GM12878 (cell line): ENCODE data around the gene MS4A14. TPM values are rescaled to one million over a fixed set of nuclear protein-coding genes. Genes with fewer than 3 reads are reported as not detected.

Experiments
- ATAC-seq: fragments of 200-7000 bp; cut with Tn5 transposase; 3 replicates; pipeline ENCODE4 v1.9.1; 2020; ENCODE audit warnings: mild to moderate bottlenecking, moderate library complexity
- BruUV-seq: library from RNA; stranded (reverse); fragments of 400-500 nt; replicated peaks from 2 replicates; lab custom pipeline; 2021; lab: Mats Ljungman, UMichigan
- CTCF ChIA-PET: fragments of 300-600 bp; sonication (Branson Sonifier 250); formaldehyde crosslinking; extraction: SDS; loops from one replicate; lab custom pipeline; 2021; ENCODE audit warnings: inconsistent platforms; lab: Yijun Ruan, JAX
- POLR2A ChIA-PET: fragments of 350-600 bp; formaldehyde crosslinking; extraction: SDS; loops from one replicate; lab custom pipeline; 2021; ENCODE audit warnings: inconsistent platforms; lab: Charles Lee
- RAD21 ChIA-PET: fragments of 300-600 bp; sonication (Branson Sonifier 250); formaldehyde crosslinking; loops from one replicate; lab custom pipeline; 2023; ENCODE audit warnings: antibody characterized with exemption; ENCODE audit not compliant: unreplicated experiment; lab: Charles Lee
- SMC1A ChIA-PET: fragments of 300-600 bp; sonication (Branson Sonifier 250); formaldehyde crosslinking; loops from one replicate; lab custom pipeline; 2023; ENCODE audit not compliant: unreplicated experiment, uncharacterized antibody; lab: Charles Lee
- DNase-seq: peaks from one replicate; pipeline ENCODE4 v3.0.0-alpha.2; 2011; ENCODE audit warnings: low read depth, low spot score
- FAIRE-seq: peaks from 3 replicates; lab custom pipeline; 2011; peaks lifted over from hg19 to GRCh38; lab: Jason Lieb, UNC
- H2AFZ ChIP-seq: 2 replicates; pipeline ENCODE4 v1.6.0; 2011; ENCODE audit warnings: low read depth, low read length, control low read depth; ENCODE audit not compliant: control insufficient read depth
- H3K27ac ChIP-seq: 2 replicates; pipeline ENCODE4 v1.5.1; 2011; ENCODE audit warnings: control low read depth; ENCODE audit not compliant: control insufficient read depth, insufficient read depth
- H3K27me3 ChIP-seq, 2 experiments: replicated peaks in 1 of 2; 2 replicates each; pipeline versions ENCODE4 v1.6.0 to v1.6.1; 2011; ENCODE audit warnings: low read length in 1 of 2; ENCODE audit not compliant: control insufficient read depth in 2 of 2, insufficient read depth in 2 of 2
- H3K36me3 ChIP-seq, 2 experiments: 2 replicates each; pipeline ENCODE4 v1.5.1; 2011; ENCODE audit warnings: low read length in 1 of 2; ENCODE audit not compliant: control insufficient read depth in 2 of 2, insufficient read depth in 2 of 2
- H3K4me1 ChIP-seq: 2 replicates; pipeline ENCODE4 v1.6.1; 2011; ENCODE audit warnings: mild to moderate bottlenecking, low read length, moderate library complexity, mixed read lengths; ENCODE audit not compliant: control insufficient read depth, insufficient read depth
- H3K4me2 ChIP-seq: 2 replicates; pipeline ENCODE4 v1.6.0; 2011; ENCODE audit warnings: control low read depth; ENCODE audit not compliant: control insufficient read depth, insufficient read depth
- H3K4me3 ChIP-seq: fragments of 200-600 bp; sonication (generic); 2 replicates; pipeline ENCODE4 v1.5.1; 2016
- H3K79me2 ChIP-seq: 2 replicates; pipeline ENCODE4 v1.6.0; 2011; ENCODE audit warnings: low read length; ENCODE audit not compliant: control insufficient read depth, insufficient read depth
- H3K9ac ChIP-seq: 2 replicates; pipeline ENCODE4 v1.8.0; 2011; ENCODE audit warnings: low read length, control low read depth, mixed read lengths; ENCODE audit not compliant: control insufficient read depth, insufficient read depth
- H3K9me3 ChIP-seq: replicated peaks from 3 replicates; pipeline ENCODE4 v1.5.1; 2011; ENCODE audit warnings: mild to moderate bottlenecking, low read length; ENCODE audit not compliant: control insufficient read depth, insufficient read depth
- H4K20me1 ChIP-seq: 2 replicates; pipeline ENCODE4 v1.6.0; 2011; ENCODE audit not compliant: control insufficient read depth, insufficient read depth
- CBX5 ChIP-seq: sonication (generic); IDR thresholded peaks from 2 replicates; pipeline ENCODE4 v1.6.1; 2016; ENCODE audit warnings: low read depth, moderate library complexity, mild to moderate bottlenecking, inconsistent platforms
- IKZF2 ChIP-seq, 2 experiments: fragments of 450-650 bp; IDR thresholded peaks; 2 replicates each; pipeline ENCODE4 v1.6.1; 2017; ENCODE audit warnings: mild to moderate bottlenecking in 2 of 2, moderate library complexity in 2 of 2
- PAX5 ChIP-seq: IDR thresholded peaks from 2 replicates; pipeline ENCODE4 v1.6.1; 2011; ENCODE audit warnings: low read depth, low read length, borderline replicate concordance
- WGBS: methylation state at CpG from one replicate; pipeline ENCODE4 v1.1.6; 2016; ENCODE audit warnings: low lambda C conversion rate; ENCODE audit not compliant: insufficient replicate concordance, insufficient coverage; ENCODE audit errors: missing lambda C conversion rate; 5-methylcytosine and 5-hydroxymethylcytosine counted together
- in situ Hi-C: fragments of 300-500 bp; cut with MboI; formaldehyde crosslinking; loops from 9 replicates; pipeline ENCODE4 v1.14.3; 2018; ENCODE audit warnings: mixed read lengths
- intact Hi-C: fragments of 100-400 bp; cut with micrococcal nuclease; formaldehyde crosslinking; loops from one replicate; pipeline ENCODE4 v1.14.2; 2022; ENCODE audit not compliant: unreplicated experiment
- polyA plus RNA-seq, 11 experiments: library from polyadenylated mRNA; depleted of rRNA in 4 of 11; unstranded in 6 of 11; stranded (reverse) in 5 of 11; fragments of >200 nt; fragmentation: Nextera tagmentation in 4 of 11; fragmentation: Illumina TruSeq in 1 of 11; extraction: Ambion mirVana in 4 of 11; extraction: Trizol in 1 of 11; gene quantifications; 1 replicate in 1 of 11; 2 replicates in 10 of 11; pipeline versions ENCODE4 v1.2.1 to v1.2.3, GENCODE V29; 2011 to 2016; ENCODE audit warnings: inconsistent platforms in 2 of 11, missing spikeins in 2 of 11, low read depth in 1 of 11
- total RNA-seq, 4 experiments: library from RNA; depleted of rRNA in 3 of 4; stranded (reverse); fragments of >200 nt in 3 of 4; fragmentation: Illumina TruSeq in 1 of 4; extraction: Trizol in 1 of 4; gene quantifications; 2 replicates each; pipeline versions ENCODE4 v1.2.1 to v1.2.3, GENCODE V29; 2013 to 2021
- TF ChIP-seq, protein P1 (sequence below): IDR thresholded peaks from 2 replicates; pipeline ENCODE4 v1.6.1; 2012; ENCODE audit warnings: low read depth, low read length, improper control_type of control experiment
- TF ChIP-seq, protein P2 (sequence below): fragments of 450-650 bp; IDR thresholded peaks from 2 replicates; pipeline ENCODE4 v1.6.1; 2018; ENCODE audit warnings: mild to moderate bottlenecking, low read depth, moderate library complexity; ENCODE audit not compliant: partially characterized antibody

The MS4A14 gene
- total and polyA plus RNA-seq, 10 of the 15 experiments (the other 5 are each of a cell fraction or from before 2014, with no cell fraction given) = 0.13 to 1.0 (median 0.63) TPM; not detected in 1

DNA sequence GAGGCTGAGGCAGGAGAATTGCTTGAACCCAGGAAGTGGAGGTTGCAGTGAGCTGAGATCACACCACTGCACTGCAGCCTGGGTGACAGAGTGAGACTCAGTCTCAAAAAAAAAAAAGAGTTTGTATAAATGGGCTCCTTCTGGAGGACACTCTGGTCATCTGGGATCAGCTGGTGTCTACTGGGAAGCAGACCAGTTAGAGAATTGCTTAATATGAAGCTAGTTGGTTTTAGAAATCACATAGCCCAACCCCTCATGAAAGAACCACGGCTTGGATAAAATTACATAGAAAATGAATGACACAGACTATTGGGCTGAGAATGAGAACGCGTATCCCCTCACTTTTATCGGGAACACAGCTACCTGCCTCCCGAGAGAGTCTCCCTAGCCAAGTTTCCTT, 3.2 kb upstream of the MS4A14 start:
- H3K79me2 ChIP-seq = no peaks in the 10 kb centered on the region
- H2AFZ ChIP-seq = no peak overlapping the region
- ChIA-PET SMC1A (interaction anchor here (0.9 to 1.6 kb wide), 3 partner anchors 15 to 64 kb away, joined by 3 to 4 read pairs (median 3); partner anchors contain the start of gene MS4A7), CTCF (interaction anchor here (1.0 to 1.1 kb wide), 2 partner anchors 26 to 30 kb away, joined by 3 to 4 read pairs; no protein-coding TSS in a partner anchor), RAD21 (interaction anchor here (0.8 to 1.1 kb wide), 2 partner anchors 13 to 63 kb away, joined by 3 read pairs; partner anchors contain the start of gene MS4A1), POLR2A (interaction anchor here (0.7 to 1.5 kb wide), 3 partner anchors 10 to 64 kb away, joined by 3 read pairs; no protein-coding TSS in a partner anchor)
- TF ChIP-seq, protein P1, sequence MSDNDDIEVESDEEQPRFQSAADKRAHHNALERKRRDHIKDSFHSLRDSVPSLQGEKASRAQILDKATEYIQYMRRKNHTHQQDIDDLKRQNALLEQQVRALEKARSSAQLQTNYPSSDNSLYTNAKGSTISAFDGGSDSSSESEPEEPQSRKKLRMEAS = no peak
- no peak for FAIRE-seq
- no peaks in the 10 kb centered on the region for H3K36me3 ChIP-seq
- H3K9me3 ChIP-seq = peaks cover 7% of the 10 kb centered on the region; the same call in 2 of the 3 replicates
- no peak overlapping the region for H3K4me2 ChIP-seq
- ATAC-seq = no peak
- in situ Hi-C loops (no loop called here), intact Hi-C loops (no loop called here)
- H3K9ac ChIP-seq = no peak overlapping the region
- peaks cover 35% of the 10 kb centered on the region for H3K4me1 ChIP-seq
- H3K27ac ChIP-seq = no peak overlapping the region
- H3K4me3 ChIP-seq = no peak overlapping the region
- DNase-seq = no peak
- 80% methylated on average over 5 of the region's 5 CpGs for WGBS
- BruUV-seq = no TSS peak
- H3K27me3 ChIP-seq = no peaks in the 10 kb centered on the region
- no peaks in the 10 kb centered on the region for H4K20me1 ChIP-seq

DNA sequence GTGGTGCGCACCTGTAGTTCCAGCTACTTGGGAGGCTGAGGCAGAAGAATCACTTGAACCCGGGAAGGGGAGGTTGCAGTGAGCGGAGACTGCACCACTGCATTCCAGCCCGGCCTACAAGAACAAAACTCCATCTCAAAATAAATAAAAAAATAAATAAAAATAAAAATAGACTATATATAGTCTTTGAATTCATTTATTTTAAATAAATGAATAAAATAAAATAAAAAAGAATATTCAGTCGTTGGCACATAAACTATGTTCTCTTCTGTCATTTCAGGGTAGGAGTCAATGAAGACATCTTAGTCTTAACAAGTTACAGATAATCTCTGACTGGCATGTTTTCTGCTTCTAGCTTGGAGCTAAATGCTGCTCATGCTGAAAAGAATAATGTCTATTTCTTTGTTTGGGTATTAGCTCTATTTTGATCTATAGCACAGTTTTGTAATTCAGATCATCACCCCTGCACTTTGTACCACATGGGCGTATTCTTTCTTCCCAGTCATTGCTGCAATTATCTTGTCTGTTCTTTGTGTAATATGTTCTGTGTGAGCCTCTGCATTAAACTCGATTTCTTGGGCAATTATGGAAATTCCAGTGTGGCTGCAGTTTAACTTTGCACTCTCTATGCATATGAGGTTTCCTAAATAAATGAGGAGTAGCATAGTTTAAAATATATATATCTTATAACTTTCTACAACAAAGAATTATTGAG, 1.4 kb upstream of the MS4A14 start:
- in situ Hi-C loops (no loop called here), intact Hi-C loops (no loop called here)
- FAIRE-seq (no peak), DNase-seq (no peak), ATAC-seq (no peak)
- ChIA-PET SMC1A (interaction anchor here (1.3 kb wide), 1 partner anchor 11 kb away, joined by 3 read pairs; no protein-coding TSS in a partner anchor), POLR2A (no interaction called here), CTCF (no interaction called here), RAD21 (interaction anchor here (0.9 to 1.2 kb wide), 2 partner anchors 31 to 62 kb away, joined by 3 read pairs; no protein-coding TSS in a partner anchor)
- Histone ChIP-seq H3K4me2 (no peak overlapping the region), H3K4me1 (peaks cover 23% of the 10 kb centered on the region), H2AFZ (no peak overlapping the region), H3K27ac (no peak overlapping the region), H3K79me2 (no peaks in the 10 kb centered on the region), H4K20me1 (no peaks in the 10 kb centered on the region), H3K4me3 (no peak overlapping the region), H3K9ac (no peak overlapping the region), H3K27me3 (no peaks in the 10 kb centered on the region), H3K9me3 (peaks cover 3% of the 10 kb centered on the region; the same call in 2 of the 3 replicates), H3K36me3 (no peaks in the 10 kb centered on the region)
- TF ChIP-seq CBX5 (no peak), PAX5 (no peak), IKZF2 (IDR thresholded peaks at IDR 0.05) (no peak)
- TF ChIP-seq, protein P2, sequence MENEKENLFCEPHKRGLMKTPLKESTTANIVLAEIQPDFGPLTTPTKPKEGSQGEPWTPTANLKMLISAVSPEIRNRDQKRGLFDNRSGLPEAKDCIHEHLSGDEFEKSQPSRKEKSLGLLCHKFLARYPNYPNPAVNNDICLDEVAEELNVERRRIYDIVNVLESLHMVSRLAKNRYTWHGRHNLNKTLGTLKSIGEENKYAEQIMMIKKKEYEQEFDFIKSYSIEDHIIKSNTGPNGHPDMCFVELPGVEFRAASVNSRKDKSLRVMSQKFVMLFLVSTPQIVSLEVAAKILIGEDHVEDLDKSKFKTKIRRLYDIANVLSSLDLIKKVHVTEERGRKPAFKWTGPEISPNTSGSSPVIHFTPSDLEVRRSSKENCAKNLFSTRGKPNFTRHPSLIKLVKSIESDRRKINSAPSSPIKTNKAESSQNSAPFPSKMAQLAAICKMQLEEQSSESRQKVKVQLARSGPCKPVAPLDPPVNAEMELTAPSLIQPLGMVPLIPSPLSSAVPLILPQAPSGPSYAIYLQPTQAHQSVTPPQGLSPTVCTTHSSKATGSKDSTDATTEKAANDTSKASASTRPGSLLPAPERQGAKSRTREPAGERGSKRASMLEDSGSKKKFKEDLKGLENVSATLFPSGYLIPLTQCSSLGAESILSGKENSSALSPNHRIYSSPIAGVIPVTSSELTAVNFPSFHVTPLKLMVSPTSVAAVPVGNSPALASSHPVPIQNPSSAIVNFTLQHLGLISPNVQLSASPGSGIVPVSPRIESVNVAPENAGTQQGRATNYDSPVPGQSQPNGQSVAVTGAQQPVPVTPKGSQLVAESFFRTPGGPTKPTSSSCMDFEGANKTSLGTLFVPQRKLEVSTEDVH = no peak
- BruUV-seq = no TSS peak
- WGBS = 96% methylated on average over 7 of the region's 7 CpGs
